H1 (cell line): ENCODE results near the gene AP2A2.

ENCODE experiments used
- EP300 ChIP-seq, 2 experiments: IDR thresholded peaks; 1 replicate in 1 of 2; 2 replicates in 1 of 2; pipeline ENCODE4 v1.6.1; 2011 to 2012; ENCODE audit warnings: low read depth in 2 of 2, low read length in 2 of 2, mild to moderate bottlenecking in 2 of 2, borderline replicate concordance in 1 of 2, inconsistent platforms in 1 of 2, moderate library complexity in 1 of 2
- SP2 ChIP-seq: IDR thresholded peaks from 2 replicates; pipeline ENCODE4 v1.6.1; 2012; ENCODE audit warnings: mild to moderate bottlenecking, low read length, inconsistent platforms
- TF ChIP-seq, protein P1 (sequence below), 3 experiments: IDR thresholded peaks; 1 replicate in 2 of 3; 2 replicates in 1 of 3; pipeline versions ENCODE4 v1.5.1 to v1.6.1; 2011; ENCODE audit warnings: low read length in 3 of 3, mild to moderate bottlenecking in 3 of 3, inconsistent platforms in 2 of 3, low read depth in 1 of 3, moderate library complexity in 1 of 3; ENCODE audit not compliant: insufficient read depth in 1 of 3; ENCODE audit errors: control extremely low read depth in 1 of 3
- TF ChIP-seq, protein P2 (sequence below): IDR thresholded peaks from 2 replicates; pipeline ENCODE4 v1.6.1; 2012; ENCODE audit warnings: inconsistent platforms

DNA sequence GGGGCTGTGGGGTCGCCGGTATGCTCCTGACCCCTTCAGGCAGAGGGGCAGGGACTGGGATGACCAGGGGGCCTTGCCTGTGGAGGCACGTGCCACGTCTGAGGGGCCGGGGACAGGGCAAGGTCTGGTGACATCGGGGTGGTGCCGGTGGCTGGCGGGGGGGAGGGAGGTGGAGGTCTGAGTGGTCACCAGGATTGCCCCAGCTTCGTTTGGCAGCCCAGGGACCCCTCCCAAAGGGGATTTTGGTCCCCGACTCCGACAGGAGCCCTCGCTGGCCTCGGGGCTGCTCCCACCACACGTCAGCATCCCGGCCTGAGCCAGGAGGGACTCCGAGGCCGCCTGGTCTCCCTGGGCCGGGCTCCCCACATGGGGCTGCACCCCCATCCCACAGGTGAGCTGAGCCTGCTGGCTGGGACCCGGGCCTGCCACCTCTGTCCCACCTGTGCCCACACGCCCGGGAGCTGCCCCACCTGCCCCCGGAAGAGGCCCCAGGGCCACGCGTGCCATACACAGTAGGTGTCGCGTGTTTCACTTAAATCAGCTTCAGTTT, 111.9 kb downstream of the AP2A2 start:
- TF ChIP-seq EP300 (IDR thresholded peaks at IDR 0.05; ENCODE audit: borderline replicate concordance in 1 of 2, low read depth in 2 of 2, low read length in 2 of 2), result no peak
- TF ChIP-seq, protein P1, sequence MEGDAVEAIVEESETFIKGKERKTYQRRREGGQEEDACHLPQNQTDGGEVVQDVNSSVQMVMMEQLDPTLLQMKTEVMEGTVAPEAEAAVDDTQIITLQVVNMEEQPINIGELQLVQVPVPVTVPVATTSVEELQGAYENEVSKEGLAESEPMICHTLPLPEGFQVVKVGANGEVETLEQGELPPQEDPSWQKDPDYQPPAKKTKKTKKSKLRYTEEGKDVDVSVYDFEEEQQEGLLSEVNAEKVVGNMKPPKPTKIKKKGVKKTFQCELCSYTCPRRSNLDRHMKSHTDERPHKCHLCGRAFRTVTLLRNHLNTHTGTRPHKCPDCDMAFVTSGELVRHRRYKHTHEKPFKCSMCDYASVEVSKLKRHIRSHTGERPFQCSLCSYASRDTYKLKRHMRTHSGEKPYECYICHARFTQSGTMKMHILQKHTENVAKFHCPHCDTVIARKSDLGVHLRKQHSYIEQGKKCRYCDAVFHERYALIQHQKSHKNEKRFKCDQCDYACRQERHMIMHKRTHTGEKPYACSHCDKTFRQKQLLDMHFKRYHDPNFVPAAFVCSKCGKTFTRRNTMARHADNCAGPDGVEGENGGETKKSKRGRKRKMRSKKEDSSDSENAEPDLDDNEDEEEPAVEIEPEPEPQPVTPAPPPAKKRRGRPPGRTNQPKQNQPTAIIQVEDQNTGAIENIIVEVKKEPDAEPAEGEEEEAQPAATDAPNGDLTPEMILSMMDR (IDR thresholded peaks at IDR 0.05; ENCODE audit: control extremely low read depth in 1 of 3, insufficient read depth in 1 of 3, low read depth in 1 of 3, low read length in 3 of 3), result no peak
- TF ChIP-seq SP2, result no peak
- TF ChIP-seq, protein P2, sequence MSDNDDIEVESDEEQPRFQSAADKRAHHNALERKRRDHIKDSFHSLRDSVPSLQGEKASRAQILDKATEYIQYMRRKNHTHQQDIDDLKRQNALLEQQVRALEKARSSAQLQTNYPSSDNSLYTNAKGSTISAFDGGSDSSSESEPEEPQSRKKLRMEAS, result no peak
